GM21526 (cell line): ENCODE results near the gene RABGAP1.

ENCODE experiments used
- ATAC-seq: cut with Tn5 transposase; IDR thresholded peaks from one replicate; pipeline ENCODE4 v1.9.1; 2021; ENCODE audit warnings: moderate library complexity; ENCODE audit not compliant: unreplicated experiment, low FRiP score

The RABGAP1 gene

DNA sequence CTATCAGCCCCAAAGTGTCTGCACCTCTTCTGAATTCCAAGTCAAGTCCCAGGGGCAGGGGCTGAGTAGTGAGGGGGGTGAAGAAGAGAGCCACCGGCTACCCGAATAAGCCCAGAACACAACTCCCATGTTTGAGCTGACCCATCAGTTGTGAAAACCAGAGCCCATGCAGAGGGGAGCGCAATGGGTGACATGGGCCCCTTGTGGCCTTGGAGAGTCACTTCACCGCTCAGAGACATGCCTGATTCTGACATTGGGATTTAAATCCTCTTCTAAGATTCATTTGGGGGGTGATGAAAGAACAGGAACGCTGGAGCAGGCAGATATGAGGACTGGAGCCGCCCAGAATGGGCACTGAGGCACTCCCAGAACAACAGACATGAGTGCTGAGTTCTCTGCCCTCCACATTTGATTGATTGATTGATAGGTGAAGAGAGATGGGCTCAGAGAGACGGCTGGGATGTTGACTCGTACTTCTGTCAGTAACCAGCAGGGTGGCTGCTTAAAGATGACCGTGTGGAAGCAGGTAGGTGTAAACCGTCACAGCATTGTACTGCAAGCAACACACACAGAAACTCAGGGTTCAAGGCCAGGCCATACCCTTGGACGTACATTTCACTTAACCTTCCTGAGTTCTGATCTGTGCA lies 166.9 kb downstream of the RABGAP1 start:
- ATAC-seq: no peak

- ATAC-seq: no peak
These were observed 168.2 kb downstream of the RABGAP1 start for GRCh38 chr9:123108976-123109375.

DNA sequence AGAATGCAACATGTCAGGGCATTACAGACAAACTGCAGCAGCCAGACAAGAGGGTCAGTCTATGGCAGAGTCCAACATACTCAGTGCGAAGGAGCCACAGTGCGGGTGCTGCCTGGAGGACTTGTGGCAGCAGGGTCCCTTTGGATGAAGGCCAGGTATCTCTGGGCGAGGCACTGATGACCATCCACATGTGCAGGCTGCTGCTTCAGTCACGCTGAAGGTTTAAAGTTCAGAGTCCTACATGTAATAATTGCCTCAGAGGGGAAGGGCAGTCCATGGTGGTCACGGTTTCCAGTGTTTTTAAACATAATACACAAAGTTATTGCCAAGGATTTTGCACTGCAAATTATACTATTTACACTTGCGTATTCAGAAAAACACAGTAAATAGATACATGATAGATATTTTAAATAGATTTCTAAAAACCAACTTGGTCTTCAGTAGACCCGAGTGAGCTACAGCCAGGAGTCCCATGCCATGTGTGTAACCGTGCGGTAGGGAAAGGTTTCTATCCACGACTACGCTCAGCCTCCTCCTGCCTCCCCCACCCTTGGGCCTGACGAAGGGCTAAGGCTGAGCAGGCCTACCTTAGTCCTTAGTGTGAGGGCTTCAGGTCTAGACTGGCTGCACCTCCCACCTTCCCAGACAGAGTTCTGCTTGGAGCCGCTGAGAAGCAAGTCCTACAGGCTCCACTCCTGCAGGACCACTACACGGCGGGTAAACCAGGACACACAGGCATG lies 168.9 kb downstream of the RABGAP1 start:
- no peak for ATAC-seq

DNA sequence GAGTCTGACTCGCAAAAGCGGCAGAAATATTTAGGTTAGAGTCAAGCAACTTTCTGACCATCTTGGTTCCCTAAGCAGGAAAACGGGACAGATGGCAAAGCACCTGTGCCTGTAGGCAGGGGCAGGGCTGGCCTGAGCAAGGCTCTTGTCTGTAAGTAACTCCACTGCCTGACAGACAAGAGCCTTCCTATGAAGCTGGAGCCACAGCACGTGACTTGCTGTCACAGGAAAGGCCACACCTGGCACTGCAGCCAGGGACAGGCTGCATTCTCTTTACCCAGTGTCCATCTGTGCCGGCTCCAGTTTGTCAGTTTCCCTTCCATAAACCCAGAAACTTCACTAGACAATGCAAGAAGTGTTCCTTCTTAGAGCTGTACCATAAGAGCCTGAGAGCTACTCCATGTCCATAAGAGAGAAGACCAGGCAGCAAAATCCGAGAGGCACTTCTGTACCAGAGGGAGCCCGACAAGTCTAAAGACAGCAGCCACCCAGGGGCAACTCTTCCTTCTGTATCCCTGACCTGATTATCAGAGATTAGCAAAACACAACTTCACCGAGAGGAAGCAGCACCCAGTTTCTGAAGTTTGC lies 170.7 kb downstream of the RABGAP1 start:
- ATAC-seq: no peak

DNA sequence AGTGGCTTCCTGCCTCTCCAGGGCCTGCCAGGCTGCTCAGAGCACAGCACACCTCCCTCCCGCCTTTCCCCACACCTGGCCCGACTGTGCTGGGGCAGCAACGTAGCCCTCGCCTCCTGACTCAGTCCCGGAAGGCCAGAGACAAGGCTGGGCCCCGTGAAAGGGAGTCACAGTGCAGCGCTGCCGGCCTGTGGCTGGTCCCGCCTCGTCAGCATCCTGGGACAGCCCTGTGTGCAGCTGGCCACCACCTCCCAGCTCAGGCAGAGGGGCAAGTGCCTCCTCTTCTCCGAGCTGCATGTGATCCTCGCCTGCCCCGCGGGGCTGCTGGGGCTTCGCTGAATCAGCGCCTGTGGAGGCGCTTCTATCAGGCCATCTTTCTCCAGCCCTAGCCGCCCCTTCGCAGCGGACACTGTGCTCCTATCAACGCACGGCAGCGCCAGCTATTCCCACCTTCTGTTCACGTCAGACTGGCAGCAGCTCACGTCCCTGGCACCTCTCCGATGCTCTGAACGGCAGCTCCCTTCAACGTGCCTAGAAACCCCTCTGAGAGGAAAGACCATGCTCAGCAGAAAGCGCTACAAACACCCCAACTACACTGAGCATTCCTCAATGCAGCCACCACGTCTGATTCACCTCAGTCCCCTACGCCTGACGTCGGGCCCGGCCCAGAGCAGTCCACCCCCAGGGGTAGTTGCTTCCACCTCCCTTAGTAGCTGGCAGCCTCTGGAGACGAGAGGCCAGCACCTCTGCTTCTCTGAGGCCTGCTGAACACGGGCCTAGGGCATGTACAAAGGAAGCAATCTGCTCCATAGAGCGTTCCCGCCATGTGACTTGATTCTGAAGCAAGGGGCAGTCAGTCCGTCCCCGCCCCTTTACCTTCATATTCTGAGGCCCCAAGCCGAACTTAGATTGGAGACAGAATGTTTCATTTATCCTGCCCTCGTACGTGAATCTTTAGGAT lies 171.5 kb downstream of the RABGAP1 start:
- ATAC-seq: no peak

DNA sequence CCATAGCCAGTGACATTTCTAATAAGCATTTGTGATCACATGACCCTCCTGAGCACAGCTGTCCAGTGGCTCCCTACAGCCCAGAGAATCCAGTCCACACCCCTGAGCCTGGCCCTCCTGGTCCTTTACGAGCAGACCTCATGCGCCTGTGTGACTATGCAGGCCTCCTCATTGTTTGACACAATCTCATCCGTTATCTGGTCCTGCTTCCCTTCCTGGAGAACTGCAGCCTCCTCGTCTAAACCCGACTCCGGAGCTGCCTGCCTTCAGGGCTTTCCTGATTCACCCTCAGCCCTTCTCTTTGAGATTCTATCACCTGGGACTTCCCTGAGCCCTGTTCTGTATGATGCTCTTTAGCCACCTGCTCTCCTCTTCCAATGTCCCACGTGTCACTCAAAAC lies 172.4 kb downstream of the RABGAP1 start:
- ATAC-seq: no peak

GRCh38 chr9:123115146-123115913 lies 174.5 kb downstream of the RABGAP1 start:
- no peak for ATAC-seq

GRCh38 chr9:123116036-123116435 lies 175.2 kb downstream of the RABGAP1 start:
- no peak for ATAC-seq

- ATAC-seq: no peak
These were observed 178.7 kb downstream of the RABGAP1 start for GRCh38 chr9:123119566-123119965.

DNA sequence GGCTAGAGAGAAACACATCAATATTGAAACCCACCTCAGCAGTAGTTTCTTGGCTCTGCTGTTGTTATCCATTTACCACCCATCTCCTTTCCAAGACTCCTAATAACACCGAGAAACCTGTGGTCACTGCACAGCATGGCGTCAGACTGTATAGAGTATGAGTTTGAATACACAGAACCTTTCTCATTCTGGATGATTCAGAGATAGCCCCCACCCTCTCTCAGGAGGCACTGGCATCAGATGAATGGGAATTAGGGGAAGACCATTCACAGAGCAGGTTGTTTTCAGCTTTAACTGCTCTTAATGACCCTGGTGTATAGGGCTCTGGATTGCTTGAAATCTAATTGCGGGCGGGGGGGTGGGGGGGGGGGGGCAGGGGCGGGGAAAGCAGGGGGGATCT lies 179.3 kb downstream of the RABGAP1 start:
- ATAC-seq: no peak

GRCh38 chr9:123120953-123121352 lies 180.1 kb downstream of the RABGAP1 start:
- no peak for ATAC-seq

DNA sequence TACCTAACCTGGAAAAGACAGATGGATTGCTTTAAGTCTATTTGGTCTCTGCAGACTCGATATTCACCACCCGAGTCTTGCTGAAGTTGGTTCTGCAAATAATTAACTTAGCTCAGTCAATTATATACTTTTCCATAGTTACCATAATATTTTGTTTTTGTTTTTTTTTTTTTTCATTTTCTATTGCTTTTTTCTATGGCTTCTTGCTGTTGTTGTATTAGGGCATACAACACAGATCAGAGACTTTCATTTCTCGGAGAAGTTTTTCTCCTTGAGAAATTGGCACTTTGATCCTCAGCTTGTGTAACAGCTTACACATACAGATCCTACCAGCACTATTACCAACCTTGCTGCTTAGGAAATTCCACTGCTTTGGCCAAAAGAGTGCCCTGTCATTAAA lies 180.6 kb downstream of the RABGAP1 start:
- ATAC-seq: no peak

- ATAC-seq: no peak
These were observed 186.8 kb downstream of the RABGAP1 start for GRCh38 chr9:123127512-123128075.

DNA sequence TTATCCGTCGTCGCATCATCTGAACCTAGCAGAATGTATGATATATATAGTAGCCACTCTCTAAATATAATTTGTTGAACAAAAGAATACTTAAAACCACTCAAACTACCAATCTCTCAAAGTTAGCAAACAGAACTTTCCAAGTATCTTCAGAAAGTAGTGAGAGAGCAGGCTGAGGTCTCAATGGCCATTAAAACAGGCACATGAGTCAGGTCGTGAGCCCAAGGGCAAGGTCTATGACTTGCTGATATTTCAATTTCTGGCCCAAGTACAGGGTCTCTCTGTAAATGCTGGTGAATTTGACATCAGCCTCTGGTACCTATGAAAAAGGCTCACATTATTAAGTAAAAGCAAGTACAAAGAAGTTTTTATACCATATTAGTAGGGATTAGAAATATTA lies 187.8 kb downstream of the RABGAP1 start:
- ATAC-seq: no peak

DNA sequence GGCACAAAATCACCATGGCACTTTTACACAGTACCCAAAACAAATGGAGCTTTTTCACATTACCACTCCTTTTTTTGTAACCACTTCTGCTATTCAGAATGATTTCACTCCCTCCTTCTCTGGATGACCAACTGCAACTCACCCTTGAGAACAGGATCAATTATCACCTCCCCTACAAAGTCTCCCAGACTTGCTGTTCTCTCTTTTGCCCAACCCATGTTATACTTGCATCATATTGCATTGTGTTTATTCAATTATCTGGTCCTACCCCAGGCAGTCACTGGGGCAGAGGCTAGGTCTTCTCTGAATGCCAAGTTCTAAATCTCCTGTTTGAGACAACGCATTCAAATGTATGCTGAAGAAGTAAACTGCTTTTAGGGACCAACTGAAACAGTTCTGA lies 188.6 kb downstream of the RABGAP1 start:
- ATAC-seq: no peak

- ATAC-seq: no peak
These were observed 190.4 kb downstream of the RABGAP1 start for GRCh38 chr9:123131258-123131657.

- no peak for ATAC-seq
These were observed 191.2 kb downstream of the RABGAP1 start for GRCh38 chr9:123131993-123132392.

DNA sequence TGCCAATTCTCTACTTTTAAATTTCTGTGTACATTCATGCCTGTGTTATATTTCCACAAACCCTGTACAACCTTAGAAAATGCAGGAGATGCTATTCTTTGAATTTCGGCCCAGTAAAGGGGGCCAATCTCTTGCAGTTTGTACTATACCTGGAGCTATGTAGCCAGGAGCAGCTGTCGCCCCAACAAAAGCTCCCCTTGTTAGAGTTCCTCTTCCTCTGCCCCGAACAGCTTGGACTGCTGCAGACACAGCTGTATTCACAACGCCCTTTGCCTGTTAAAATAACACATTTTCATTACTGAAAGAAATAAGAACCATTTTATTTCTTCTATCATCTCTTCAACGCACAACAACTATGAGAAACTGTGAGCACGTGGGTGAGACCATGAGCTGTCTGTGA lies 191.9 kb downstream of the RABGAP1 start:
- no peak for ATAC-seq

DNA sequence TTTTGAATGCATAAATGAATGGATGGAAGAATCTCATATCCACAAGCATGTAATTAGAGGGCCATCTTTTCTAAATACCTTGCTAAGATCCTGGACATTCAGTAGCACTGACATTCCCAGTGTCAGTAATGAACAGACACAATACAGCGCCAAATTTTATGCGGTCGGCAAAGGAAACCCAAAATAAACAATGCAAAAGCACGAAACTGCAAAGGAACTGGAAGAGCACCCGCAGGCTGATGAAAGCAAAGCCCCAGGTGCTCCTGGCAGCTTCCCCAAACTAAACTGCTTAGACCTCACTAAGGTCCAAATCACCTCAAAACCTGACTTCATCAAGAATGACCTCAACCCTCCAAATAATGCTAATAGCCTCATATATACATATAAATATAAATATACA lies 194.6 kb downstream of the RABGAP1 start:
- no peak for ATAC-seq

- no peak for ATAC-seq
These were observed 197.3 kb downstream of the RABGAP1 start for GRCh38 chr9:123138163-123138562.
